WTC11 (cell line): Measurements from ENCODE around the gene SPRTN. TPM values are rescaled to one million over a fixed set of nuclear protein-coding genes. Genes with fewer than 3 reads are reported as not detected.

ENCODE experiments used
- ATAC-seq: fragments of 200-7000 bp; cut with Tn5 transposase; 2 replicates; pipeline ENCODE4 v1.10.0; 2021; ENCODE audit warnings: mild to moderate bottlenecking, moderate library complexity
- CTCF ChIA-PET: fragments of 300-600 bp; sonication (Branson Sonifier 250); formaldehyde crosslinking; loops from one replicate; lab custom pipeline; 2021; ENCODE audit warnings: antibody characterized with exemption; lab: Charles Lee
- POLR2A ChIA-PET: fragments of 350-600 bp; sonication (Branson Sonifier 250); formaldehyde crosslinking; loops from one replicate; lab custom pipeline; 2021; ENCODE audit warnings: antibody characterized with exemption; lab: Charles Lee
- DNase-seq: peaks from one replicate; pipeline ENCODE4 v3.0.0; 2021; ENCODE audit warnings: low spot score
- H3K27ac Mint-ChIP-seq: 2 replicates; pipeline ENCODE4 v1.8.0; 2021; ENCODE audit warnings: mixed read lengths
- H3K27me3 Mint-ChIP-seq: 2 replicates; pipeline ENCODE4 v1.8.0; 2021; ENCODE audit warnings: low read depth, mild to moderate bottlenecking, moderate library complexity, mixed read lengths
- H3K36me3 Mint-ChIP-seq: 2 replicates; pipeline ENCODE4 v1.8.0; 2021; ENCODE audit warnings: mixed read lengths
- H3K4me1 Mint-ChIP-seq: 2 replicates; pipeline ENCODE4 v1.8.0; 2022; ENCODE audit warnings: mixed read lengths
- H3K4me3 Mint-ChIP-seq: 2 replicates; pipeline ENCODE4 v1.8.0; 2021; ENCODE audit warnings: mild to moderate bottlenecking, moderate library complexity, mixed read lengths
- H3K9me3 Mint-ChIP-seq: 2 replicates; pipeline ENCODE4 v1.8.0; 2021; ENCODE audit warnings: mixed read lengths
- ATF1 ChIP-seq: sonication (generic); formaldehyde crosslinking; IDR thresholded peaks from 2 replicates; pipeline ENCODE4 v1.8.1; 2023; ENCODE audit warnings: mild to moderate bottlenecking, moderate library complexity, missing genetic modification reagents
- ATF2 ChIP-seq: sonication (generic); formaldehyde crosslinking; IDR thresholded peaks from 2 replicates; pipeline ENCODE4 v1.8.1; 2022; ENCODE audit warnings: low read depth, missing genetic modification reagents, borderline replicate concordance
- CREB1 ChIP-seq: sonication (generic); formaldehyde crosslinking; IDR thresholded peaks from 2 replicates; pipeline ENCODE4 v1.8.0; 2023; ENCODE audit warnings: mild to moderate bottlenecking, missing genetic modification reagents
- E2F1 ChIP-seq: sonication (generic); formaldehyde crosslinking; IDR thresholded peaks from 2 replicates; pipeline ENCODE4 v1.8.0; 2022; ENCODE audit warnings: mild to moderate bottlenecking, missing genetic modification reagents
- E2F4 ChIP-seq: sonication (generic); formaldehyde crosslinking; IDR thresholded peaks from 2 replicates; pipeline ENCODE4 v1.8.1; 2022; ENCODE audit warnings: low read depth, mild to moderate bottlenecking, moderate library complexity, missing genetic modification reagents, borderline replicate concordance
- E2F5 ChIP-seq: sonication (generic); formaldehyde crosslinking; IDR thresholded peaks from 2 replicates; pipeline ENCODE4 v1.8.1; 2022; ENCODE audit warnings: mild to moderate bottlenecking, moderate library complexity, missing genetic modification reagents
- ELF4 ChIP-seq: sonication (generic); formaldehyde crosslinking; IDR thresholded peaks from 2 replicates; pipeline ENCODE4 v1.8.1; 2022; ENCODE audit warnings: low read depth, mild to moderate bottlenecking, moderate library complexity, missing genetic modification reagents
- ERG ChIP-seq: fragments of 250-450 bp; sonication (Bioruptor Pico); IDR thresholded peaks from 2 replicates; pipeline ENCODE4 v1.8.0; 2021; ENCODE audit warnings: mild to moderate bottlenecking
- FOXP4 ChIP-seq: sonication (generic); formaldehyde crosslinking; IDR thresholded peaks from 2 replicates; pipeline ENCODE4 v1.8.0; 2022; ENCODE audit warnings: mild to moderate bottlenecking, missing genetic modification reagents
- GTF2I ChIP-seq: fragments of 250-450 bp; sonication (Bioruptor Pico); conservative IDR thresholded peaks from 2 replicates; pipeline ENCODE4 v1.4.0; 2021; ENCODE audit warnings: mild to moderate bottlenecking
- JAZF1 ChIP-seq: fragments of 250-450 bp; sonication (Bioruptor Pico); IDR thresholded peaks from 2 replicates; pipeline ENCODE4 v1.9.0; 2021; ENCODE audit warnings: moderate library complexity, mild to moderate bottlenecking, inconsistent platforms
- NFATC4 ChIP-seq: fragments of 250-450 bp; sonication (Bioruptor Pico); IDR thresholded peaks from 2 replicates; pipeline ENCODE4 v1.9.0; 2021; ENCODE audit warnings: mild to moderate bottlenecking
- NFYB ChIP-seq: sonication (generic); formaldehyde crosslinking; conservative IDR thresholded peaks from 2 replicates; pipeline ENCODE4 v1.8.0; 2022; ENCODE audit warnings: low read depth, missing genetic modification reagents
- NR1H2 ChIP-seq: sonication (generic); formaldehyde crosslinking; IDR thresholded peaks from 2 replicates; pipeline ENCODE4 v1.9.0; 2021; ENCODE audit warnings: mild to moderate bottlenecking, moderate library complexity, missing genetic modification reagents
- OVOL2 ChIP-seq: fragments of 250-450 bp; sonication (Bioruptor Pico); IDR thresholded peaks from 2 replicates; pipeline ENCODE4 v1.9.0; 2021; ENCODE audit warnings: mild to moderate bottlenecking, borderline replicate concordance
- RORB ChIP-seq: fragments of 250-450 bp; sonication (Bioruptor Pico); IDR thresholded peaks from 2 replicates; pipeline ENCODE4 v1.9.0; 2021; ENCODE audit warnings: mild to moderate bottlenecking
- SOX15 ChIP-seq: fragments of 250-450 bp; sonication (Bioruptor Pico); IDR thresholded peaks from 2 replicates; pipeline ENCODE4 v1.9.0; 2021; ENCODE audit warnings: mild to moderate bottlenecking
- ZBTB43 ChIP-seq: sonication (generic); formaldehyde crosslinking; IDR thresholded peaks from 2 replicates; pipeline ENCODE4 v1.8.1; 2023; ENCODE audit warnings: mild to moderate bottlenecking, missing genetic modification reagents
- ZNF219 ChIP-seq: sonication (generic); formaldehyde crosslinking; IDR thresholded peaks from 2 replicates; pipeline ENCODE4 v1.8.0; 2023; ENCODE audit warnings: missing genetic modification reagents, mild to moderate bottlenecking, borderline replicate concordance
- ZNF281 ChIP-seq: sonication (generic); formaldehyde crosslinking; IDR thresholded peaks from 2 replicates; pipeline ENCODE4 v1.8.0; 2023; ENCODE audit warnings: mild to moderate bottlenecking, missing genetic modification reagents
- total RNA-seq: library from RNA; stranded (reverse); gene quantifications from 3 replicates; pipeline ENCODE4 v1.2.3, GENCODE V29; 2021

Gene SPRTN
- total RNA-seq, 1 experiment from 2014 or later, result 14.6 TPM

- Mint-ChIP-seq H3K4me1 (peaks cover 18% of the 10 kb centered on the region), H3K36me3 (no peaks in the 10 kb centered on the region), H3K9me3 (no peaks in the 10 kb centered on the region), H3K27ac (no peak overlapping the region), H3K4me3 (no peak overlapping the region), H3K27me3 (no peaks in the 10 kb centered on the region)
- ChIA-PET POLR2A (no interaction called here), CTCF (interaction anchor here (0.6 to 1.0 kb wide), 2 partner anchors 12 to 103 kb away, joined by 3 to 4 read pairs; no protein-coding TSS in a partner anchor)
- TF ChIP-seq JAZF1, result no peak
- TF ChIP-seq ZBTB43, result no peak
- TF ChIP-seq NFATC4 (CRISPR knock-in tag), result no peak
- no peak for TF ChIP-seq ATF2 (CRISPR knock-in tag)
- no peak for TF ChIP-seq NFYB (CRISPR knock-in tag)
- no peak for TF ChIP-seq ZNF219 (CRISPR knock-in tag)
- TF ChIP-seq ATF1, result no peak
- no peak for TF ChIP-seq NR1H2
- no peak for TF ChIP-seq GTF2I (CRISPR knock-in tag)
- TF ChIP-seq OVOL2 (CRISPR knock-in tag), result no peak
- TF ChIP-seq ELF4 (CRISPR knock-in tag), result no peak
- no peak for TF ChIP-seq SOX15
- no peak for TF ChIP-seq ZNF281 (CRISPR knock-in tag)
- TF ChIP-seq ERG (CRISPR knock-in tag), result no peak
- no peak for TF ChIP-seq E2F4
- no peak for TF ChIP-seq E2F5 (CRISPR knock-in tag)
- no peak for TF ChIP-seq CREB1
- no peak for TF ChIP-seq E2F1 (CRISPR knock-in tag)
- no peak for TF ChIP-seq RORB (CRISPR knock-in tag)
- TF ChIP-seq FOXP4 (CRISPR knock-in tag), result no peak
- ATAC-seq (peak; percentile 57), DNase-seq (no peak)
These were observed 54.5 kb downstream of the SPRTN start for GRCh38 chr1:231392389-231393131.
